C1 segment of cervical spinal cord (tissue), 14 donors: ENCODE data around the gene AGBL4.

Source experiments
- DNase-seq, 14 donors: peaks; one replicate each; lab custom pipeline; 2025; lab: John Stamatoyannopoulos, UW

AGBL4 gene

DNA sequence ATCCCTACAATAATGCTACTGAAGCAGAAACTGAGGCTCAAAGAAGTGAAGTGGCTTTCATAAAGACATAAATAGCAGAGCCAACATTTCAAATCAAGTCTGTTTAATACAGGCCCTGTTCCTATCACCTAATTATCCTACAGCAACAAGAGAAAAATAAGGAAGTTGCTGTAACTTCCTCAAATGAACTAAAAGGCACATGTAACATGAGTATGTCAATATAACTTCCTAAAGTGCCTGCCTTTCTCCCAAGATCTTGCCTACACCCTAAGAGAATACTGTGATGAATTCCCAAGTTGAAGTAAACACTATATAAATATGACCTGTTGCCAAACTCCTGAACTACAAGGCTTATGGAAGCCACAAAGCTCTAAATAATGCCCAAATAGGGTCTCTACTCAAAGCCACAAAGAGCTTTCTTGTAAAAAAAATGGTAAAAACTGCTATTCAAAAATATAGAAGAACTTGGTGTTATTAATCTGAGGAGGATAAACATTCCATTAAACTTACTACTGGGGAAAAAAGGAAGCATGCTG is 1255.7 kb downstream of the AGBL4 start:
- DNase-seq, result no peak

DNA sequence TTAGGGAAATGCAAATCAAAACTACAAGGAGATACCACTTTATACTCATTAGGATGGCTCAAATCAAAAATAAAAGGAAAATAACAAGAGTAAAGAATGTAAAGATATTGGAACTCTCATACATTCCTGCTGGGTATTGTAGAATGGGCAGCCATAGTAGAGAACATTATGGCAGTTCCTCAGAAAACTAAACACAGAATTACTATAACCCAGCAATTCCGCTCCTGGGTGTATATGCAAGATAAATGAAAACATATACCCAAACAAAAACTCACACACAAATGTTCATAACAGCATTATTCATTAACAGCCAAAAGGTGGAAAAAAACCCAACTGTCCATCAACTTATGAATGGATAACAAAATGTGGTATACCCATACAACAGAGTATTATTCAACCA is 1258.4 kb downstream of the AGBL4 start:
- no peak for DNase-seq

DNA sequence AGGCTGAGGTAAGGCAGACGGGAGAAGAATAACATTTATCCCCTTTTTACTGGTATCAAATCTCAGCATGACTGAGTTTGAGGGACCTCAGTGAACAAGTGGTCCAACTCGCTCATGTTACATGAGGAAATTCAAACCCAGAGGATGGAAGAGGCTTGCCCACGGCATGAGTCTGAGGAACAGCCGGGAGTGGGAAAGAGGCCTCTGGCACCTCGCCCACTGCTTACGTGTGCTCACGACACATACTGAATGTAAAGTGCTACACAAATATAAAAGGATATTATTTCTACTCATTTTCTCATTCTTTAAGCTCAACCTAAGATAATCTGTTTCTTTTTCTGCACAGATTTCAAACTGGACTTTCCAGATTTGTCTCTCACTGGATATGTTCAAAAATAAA is 1261.8 kb downstream of the AGBL4 start:
- DNase-seq, result no peak

DNA sequence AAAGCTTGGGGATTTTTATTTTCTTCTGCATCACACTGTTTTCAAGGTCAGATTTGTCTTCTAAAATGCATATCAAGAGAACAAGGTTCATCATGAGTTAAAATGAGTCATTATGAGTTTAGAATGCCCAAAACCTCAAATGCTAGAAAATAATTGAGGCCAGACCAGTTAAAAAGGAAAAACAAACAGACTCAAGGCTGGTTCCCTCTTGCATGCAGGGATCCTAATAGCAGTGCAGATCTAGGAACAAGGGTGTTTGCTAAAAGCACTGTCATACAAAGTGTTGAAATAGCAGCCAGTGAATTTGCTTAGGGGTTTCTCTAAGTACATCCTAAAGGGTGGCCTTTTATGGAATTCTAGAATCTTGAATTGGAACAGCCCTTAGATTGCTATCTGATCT is 1262.3 kb downstream of the AGBL4 start:
- no peak for DNase-seq

DNA sequence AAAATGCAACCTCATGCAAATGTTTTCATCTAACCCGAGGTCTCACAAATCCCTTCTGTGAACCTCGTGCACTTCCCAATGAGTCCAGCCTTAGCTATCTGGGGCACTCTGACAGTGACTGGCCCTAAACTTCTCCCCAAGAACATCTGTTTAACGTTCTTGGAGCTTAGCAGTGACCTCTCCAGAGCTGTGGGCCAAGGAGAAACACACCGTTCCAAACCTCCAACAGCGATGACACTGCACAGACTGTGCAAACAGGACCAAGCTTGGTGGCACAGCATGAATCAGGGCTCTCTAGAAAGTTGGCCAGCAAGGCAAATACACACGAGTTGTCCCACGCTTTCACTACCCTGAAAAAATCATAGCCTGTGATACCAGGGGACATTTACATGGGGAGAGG is 1262.9 kb downstream of the AGBL4 start:
- DNase-seq, result no peak

DNA sequence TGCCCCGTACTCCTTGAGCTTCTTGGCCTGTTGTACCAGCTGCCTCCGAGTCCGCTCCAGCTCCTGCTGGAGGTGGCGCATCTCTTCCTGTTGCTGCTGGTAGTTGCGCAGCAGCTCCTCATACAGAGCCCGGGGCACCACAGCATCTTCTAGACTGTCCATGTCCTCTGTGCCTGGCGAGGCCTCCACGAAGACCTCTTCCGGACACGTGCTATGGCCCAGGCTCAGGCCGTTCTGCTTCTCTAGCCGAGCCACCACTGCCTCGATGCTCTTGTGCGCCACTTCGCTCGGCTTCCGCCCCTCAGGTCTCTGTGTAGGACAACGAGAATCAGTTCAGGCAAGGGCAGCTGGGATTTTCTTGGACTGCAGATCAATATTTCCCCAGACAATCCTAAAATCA is 1264.8 kb downstream of the AGBL4 start:
- no peak for DNase-seq

DNA sequence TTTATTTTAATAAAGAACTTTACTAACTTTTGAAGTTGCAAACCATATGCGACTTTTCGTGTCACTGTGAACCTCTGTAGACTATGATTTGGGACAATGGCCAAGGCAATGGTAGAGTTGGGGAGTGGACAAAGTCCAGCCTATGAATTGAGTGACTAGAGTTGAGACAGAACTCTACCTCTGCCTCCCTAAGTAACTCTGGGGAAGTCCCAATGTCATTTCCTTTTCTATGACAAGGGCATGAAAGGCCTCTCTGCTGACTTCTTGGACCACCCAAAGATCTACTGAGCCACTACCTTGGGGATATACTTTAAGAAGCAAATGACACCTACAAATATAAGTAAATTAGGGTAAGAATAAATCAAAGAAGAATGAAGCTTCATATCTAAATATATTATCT is 1266.4 kb downstream of the AGBL4 start:
- DNase-seq, result no peak

DNA sequence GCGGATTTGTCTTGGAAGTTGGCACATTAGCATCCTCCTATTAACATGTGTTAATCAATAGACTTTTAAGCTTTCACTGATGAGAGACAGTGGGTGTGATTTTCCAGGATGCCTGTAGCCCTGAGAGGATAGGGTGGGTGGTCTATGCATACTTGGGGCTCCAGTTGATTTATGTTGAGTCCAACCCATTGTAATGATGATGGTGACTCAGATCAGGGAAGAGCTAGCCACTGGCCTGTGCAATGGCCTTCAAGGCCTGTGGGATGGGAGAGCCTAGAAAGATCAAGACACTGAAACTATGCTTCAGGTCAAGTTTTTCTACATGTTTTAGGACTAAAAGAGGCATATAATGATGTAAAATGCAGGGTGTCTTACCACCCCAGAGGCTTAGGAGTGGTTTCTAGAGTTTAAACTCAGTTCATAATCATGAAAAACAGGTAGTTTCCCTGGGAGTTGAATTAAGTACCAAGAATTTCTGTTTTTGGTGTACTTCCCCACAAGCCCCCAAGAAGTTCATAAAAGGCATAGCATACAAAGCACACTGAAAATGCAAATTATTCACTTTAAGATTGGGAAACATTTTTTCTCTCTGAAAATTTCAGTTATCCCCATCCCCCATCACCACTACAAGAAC is 1267.0 kb downstream of the AGBL4 start:
- DNase-seq, result no peak

DNA sequence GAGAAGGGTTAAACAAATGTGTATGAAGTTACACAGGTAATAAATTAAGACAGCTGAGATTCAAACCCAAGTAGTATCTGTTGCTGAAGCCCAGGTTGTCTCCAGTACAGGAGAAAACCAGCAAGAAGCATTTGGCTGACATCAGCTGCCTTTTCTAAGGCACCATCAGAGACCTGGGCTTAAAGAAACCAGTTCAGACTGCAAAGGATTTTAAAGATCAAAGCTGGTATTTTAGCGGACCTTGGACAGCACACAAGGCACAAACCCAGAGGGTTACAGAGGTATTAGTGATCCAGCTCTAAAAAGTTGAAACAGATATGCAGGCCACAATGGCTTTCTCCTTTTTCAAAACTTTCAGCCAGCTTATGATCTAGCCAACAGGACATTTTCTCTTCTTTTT is 1270.5 kb downstream of the AGBL4 start:
- DNase-seq, result no peak

DNA sequence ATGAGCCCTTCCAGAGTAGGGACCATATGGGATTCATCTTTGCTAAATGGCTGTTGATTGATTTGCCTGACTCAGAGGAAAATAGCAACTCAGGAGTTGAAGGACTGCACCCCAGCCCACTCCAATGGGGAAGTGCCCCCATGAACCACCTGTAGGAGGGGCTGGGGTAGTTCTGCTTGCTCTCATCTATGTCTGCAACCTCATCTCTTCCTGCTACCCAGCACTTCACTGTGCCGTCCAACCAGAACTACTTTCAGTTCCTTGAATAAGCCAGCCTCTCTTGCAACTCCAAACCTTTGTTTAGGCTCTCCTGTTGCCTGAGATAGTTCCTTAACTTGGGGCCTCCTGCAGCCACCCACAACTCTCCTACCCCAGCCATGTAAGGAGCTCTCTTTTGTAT is 1273.6 kb downstream of the AGBL4 start:
- peak in 2 of 14 donors; percentile 5 to 6 for DNase-seq

DNA sequence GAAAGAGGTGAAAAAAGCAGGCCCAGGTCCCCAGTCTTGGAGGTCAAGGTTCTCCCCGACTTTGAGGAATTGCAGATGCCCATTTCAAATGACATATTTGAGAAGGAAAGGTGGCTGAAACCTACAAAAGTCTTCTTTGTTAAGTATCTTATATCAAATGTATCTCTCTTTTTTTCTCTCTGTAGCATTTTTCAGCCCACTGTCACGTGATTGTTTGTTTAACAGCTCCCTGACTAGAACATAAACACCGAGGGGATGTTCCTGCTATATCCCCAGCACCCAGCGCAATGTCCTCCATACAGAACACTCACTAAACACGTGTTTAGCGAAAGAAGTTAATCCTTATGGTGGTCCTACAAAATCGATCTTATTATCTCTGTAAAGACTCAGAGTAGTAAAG is 1274.7 kb downstream of the AGBL4 start:
- no peak for DNase-seq

DNA sequence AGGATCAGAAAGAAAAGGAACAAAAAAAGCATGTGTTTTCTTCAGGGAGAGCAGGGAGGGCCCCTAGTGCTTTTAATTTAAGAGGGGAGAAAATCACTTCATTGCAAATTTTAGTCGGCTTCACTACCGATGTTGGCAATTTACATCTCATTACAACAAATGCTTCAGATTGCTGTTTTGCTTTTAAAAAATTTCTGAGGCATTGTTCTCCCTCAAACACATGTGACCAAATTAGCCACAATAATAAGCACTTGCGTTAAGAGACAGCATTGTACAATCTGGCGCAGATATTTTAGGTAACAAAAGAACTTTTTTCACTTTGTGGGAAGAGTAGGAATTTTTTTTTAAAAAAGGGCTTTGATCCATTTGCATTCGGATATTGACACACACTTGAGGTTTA is 1276.8 kb downstream of the AGBL4 start:
- DNase-seq, result no peak

DNA sequence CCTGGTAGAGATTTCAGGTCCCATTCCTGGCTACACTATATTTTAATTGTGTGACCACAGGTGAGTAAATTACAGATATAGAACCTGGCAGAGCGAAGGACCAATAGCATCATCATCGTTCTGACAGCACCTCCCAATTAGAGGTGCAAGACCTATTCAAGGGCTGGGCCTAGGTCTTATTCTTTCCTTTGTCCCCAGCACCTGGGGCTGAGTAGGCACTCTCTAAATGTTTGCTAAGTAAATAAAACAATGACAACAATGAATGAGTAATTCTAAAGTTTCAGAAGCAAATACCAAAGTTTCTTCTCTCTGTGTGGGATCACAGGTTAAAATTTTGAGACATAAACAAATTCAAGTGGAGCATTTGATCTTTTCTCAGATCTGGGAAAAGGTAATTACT is 1279.7 kb downstream of the AGBL4 start:
- no peak for DNase-seq

DNA sequence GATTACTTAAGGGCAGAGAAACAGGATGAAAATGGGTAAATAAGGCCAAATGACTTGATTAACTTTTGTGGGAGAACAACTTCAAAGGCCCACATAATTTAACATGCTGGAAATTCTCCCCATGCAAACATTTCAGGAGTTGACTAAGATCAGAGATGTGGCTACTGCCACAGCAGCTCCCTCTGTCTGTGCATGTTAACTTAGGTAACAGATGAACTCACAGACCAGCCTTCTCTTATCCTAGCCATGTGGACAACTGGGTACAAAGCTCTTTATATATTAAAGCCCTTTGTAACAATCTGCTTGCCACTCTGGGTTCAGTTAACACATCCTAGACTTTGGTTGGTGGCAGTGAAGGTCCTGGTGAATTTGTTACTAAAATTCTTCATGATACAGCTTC is 1280.3 kb downstream of the AGBL4 start:
- no peak for DNase-seq

DNA sequence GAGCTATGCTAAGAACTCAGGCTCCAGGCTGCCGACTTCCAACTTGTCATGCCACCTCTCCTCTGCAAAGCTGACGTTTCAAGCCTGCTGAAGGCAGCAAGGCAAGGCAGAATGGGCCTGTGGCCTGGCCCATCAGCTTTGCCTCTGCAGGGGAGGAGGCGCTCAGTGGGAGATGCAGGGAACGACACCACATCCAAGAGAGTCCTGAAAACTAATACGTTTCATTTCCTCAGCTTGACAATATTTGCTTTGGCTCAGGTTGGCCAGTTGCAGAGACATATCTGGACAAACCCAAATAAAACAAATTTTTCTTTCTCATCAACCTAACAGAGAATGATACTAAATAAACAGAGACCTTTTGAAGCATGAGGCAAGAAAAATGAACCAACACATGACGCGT is 1282.4 kb downstream of the AGBL4 start:
- DNase-seq, result no peak

DNA sequence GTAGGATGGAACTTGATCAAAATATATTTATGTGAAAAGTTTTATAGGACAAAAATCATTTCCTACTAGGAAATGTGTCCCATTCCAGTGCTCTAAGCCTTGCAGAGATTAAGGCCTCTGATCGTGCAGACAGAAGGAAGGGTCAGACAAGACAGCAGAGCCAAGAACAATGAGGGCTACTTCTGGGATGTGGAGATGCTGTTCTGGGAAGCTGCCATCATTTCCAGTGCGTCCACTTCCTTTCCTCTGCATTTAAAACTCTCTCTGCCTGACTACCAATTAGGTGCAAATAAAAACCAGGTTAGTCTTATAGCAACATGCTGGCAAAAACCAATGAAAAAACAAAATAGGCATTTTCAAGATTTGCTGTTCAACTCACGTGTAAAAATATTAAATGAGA is 1283.1 kb downstream of the AGBL4 start:
- DNase-seq, result no peak

DNA sequence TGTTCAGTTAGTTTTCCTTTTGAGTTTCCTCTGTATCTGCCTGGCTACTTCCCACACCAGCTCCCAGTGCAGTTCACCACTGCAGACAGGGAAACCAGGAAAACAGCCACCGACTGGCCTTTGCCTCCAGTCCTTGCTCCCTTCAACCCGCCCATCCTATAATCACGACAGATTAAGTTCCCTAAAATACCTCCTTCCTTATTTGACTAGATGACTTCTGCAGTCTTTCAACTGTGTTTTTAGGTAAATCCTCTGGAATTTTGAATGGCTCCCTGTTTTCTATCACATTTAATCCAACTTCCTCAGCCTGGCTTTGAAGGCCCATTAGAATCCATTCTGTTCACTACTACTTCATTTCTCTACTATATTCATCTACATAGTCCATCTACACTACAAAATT is 1284.7 kb downstream of the AGBL4 start:
- DNase-seq, result no peak

DNA sequence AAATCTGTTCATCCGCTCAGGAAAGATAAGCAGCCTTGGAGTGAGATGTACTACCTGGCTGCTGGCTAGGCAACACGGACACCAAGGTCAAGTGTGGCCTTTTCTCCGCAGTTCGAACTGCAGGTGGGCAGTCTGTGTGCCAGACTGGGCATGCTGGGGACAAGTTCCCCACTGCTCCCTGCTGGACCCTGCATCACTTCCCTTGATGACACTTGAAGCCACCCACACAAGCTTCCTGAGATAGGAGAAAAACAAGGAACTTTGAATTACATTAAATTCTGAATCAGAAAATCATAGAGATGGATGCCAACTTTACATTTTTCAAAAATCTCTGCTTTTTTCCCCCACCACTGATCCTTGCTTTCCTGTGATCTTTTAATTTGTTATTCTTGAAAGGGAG is 1285.4 kb downstream of the AGBL4 start:
- DNase-seq, result no peak

DNA sequence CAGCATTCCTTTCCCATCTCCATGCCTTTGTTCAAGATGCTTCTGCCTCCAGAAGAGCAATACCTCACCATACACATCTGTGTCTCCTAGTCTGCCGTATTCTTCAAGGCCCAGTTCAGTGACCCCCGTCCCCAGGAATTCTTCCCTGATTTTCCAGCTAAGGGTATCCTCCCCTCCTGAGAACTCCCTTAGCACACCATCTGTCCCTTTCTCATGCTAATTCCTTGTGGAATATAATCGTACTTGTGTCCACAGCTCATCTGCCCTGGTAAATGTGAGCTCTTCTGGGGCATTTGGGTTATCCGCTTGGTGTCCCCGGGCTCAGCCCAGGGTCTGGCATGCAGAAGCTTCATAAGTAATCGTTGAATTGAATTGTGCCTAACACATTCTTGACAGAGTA is 1288.0 kb downstream of the AGBL4 start:
- DNase-seq, result no peak

DNA sequence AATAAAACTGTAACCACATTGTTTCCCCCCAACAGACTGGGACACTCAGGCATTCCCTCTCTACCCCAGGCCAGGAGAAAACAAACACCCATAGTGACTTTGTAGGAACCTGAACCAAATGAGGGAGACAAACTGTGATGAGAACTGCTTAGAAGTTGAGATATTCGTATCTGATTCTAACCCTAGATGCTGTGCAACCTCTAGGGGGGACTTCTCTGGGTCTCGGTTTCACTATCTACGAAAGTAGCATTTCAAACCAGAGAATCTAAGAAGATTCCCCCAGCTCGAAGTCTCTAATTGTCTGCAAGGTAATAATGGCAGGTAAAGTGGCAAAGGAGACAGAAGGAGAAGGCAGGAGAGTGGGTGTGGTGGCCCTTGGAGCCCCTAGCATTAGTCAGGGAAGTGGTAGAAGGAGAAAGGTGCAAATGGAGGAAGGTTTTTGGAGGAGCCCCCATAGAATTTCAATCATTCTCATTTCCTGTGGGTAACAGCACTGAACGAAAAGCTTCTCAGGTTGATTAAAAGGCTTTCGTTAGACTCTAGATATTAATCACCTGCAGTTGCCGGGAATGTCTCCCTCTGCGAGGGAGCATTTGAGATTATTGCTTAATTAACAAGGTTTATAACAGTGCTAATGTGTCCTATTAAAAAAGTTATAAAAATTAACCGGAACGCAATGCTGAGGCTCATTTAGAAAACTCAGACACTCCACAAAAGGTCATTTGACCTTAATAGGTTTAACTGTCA is 1293.4 kb downstream of the AGBL4 start:
- DNase-seq, result no peak

DNA sequence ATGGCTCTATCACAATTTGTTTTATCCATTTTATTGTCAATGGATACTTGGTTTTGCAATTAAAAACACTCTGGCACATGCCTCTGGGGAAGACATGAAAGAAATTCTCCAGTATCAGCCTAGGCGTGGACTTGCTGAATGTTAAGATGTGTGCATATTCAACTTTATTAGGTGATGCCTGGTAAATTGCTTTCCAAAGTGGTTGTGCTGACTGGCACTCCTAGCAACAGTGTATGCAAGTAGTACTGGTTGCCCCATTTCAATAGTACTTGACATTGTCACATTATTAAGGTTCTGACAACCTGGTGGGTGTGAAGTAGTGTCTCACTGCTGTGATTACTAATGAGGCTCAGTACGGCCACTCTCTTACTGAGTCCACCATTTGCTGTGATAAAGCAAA is 1295.2 kb downstream of the AGBL4 start:
- no peak for DNase-seq

DNA sequence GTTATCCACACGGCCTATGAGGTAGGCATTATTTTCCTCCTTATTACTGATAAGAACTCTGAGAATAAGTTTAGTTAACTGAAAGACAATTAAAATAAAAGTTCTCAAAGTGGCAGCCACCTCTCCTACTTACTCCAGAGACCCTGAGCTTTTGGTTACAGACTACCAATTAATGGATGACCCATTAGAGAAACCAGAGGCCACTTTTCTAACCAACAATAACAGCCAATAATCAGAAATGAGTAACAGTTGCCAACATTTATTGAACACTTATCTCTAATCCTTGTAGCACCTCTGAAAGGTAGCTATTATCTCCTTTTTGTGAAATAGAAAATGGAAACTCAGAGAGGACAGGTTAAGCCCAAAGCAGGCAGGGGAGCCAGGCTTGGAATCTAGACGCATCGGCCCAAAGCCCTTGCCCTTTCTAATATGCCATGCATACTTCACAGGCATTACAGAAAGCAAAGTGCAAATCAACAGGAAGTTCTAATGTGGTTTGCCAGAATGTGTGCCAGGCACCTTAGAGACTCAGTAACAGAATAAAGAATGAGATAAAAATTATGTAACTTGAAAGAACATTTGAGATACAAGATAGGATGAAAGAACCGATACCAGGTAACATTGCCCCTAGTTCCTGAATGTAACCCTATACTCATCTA is 1297.1 kb downstream of the AGBL4 start:
- DNase-seq, result no peak

DNA sequence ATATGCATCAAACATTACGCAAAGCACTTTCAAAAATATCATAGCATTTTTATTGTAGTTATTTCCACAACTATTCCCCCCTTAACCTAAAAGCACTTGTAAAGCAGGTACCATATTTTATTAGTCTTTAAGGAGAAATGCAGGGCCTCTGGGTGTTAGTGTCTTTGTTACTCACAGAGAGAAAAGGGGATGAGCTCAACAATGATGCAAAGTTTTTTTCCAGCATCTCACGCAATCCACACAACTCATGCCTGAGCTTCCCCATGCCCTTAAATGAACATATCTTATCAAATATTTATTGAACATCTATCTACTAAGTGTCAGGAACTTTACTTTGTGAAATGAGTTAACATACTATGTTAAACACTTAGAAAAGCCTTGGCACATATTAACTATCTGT is 1297.6 kb downstream of the AGBL4 start:
- DNase-seq, result no peak
